GM18511 (cell line): Measurements from ENCODE around the gene MAP3K6.
"Not testable (repeated sequence)": the region's sequence is repeated elsewhere in the genome, so short reads cannot be mapped to it uniquely, and the experiment has no call there.

Experiments
- ATAC-seq: cut with Tn5 transposase; IDR thresholded peaks from one replicate; pipeline ENCODE4 v1.9.1; 2021; ENCODE audit warnings: mild to moderate bottlenecking, moderate library complexity; ENCODE audit not compliant: unreplicated experiment

The MAP3K6 gene

GRCh38 chr1:27397110-27397509, 30.3 kb upstream of the MAP3K6 start:
- ATAC-seq: no peak

GRCh38 chr1:27395441-27396195, 28.9 kb upstream of the MAP3K6 start:
- no peak for ATAC-seq

- no peak for ATAC-seq
These were observed 28.2 kb upstream of the MAP3K6 start for GRCh38 chr1:27394925-27395324.

- no peak for ATAC-seq
These were observed 27.5 kb upstream of the MAP3K6 start for GRCh38 chr1:27394282-27394658.

- ATAC-seq: no peak
These were observed 27.0 kb upstream of the MAP3K6 start for GRCh38 chr1:27393641-27394281.

- no peak for ATAC-seq
These were observed 26.2 kb upstream of the MAP3K6 start for GRCh38 chr1:27392778-27393635.

GRCh38 chr1:27392096-27392777, 25.5 kb upstream of the MAP3K6 start, which contains the start of gene GPR3:
Gene GPR3 (plus strand): TSS chr1:27392622. CDS start chr1:27393799, 1,177 bp downstream.
- peak; percentile 85 for ATAC-seq

GRCh38 chr1:27391511-27392095, 24.8 kb upstream of the MAP3K6 start:
- no peak for ATAC-seq

GRCh38 chr1:27388337-27389005, 21.7 kb upstream of the MAP3K6 start:
- ATAC-seq: no peak

- not testable (repeated sequence) for ATAC-seq
These were observed 18.0 kb upstream of the MAP3K6 start for GRCh38 chr1:27384797-27385196.

GRCh38 chr1:27383661-27384060, 16.9 kb upstream of the MAP3K6 start:
- no peak for ATAC-seq

- ATAC-seq: no peak
These were observed 16.4 kb upstream of the MAP3K6 start, which contains the start of gene CD164L2 for GRCh38 chr1:27383039-27383605. Gene CD164L2 (minus strand): TSS chr1:27383333. CDS start chr1:27383239, 94 bp downstream.

- ATAC-seq: no peak
These were observed 15.4 kb upstream of the MAP3K6 start for GRCh38 chr1:27381969-27382762.

GRCh38 chr1:27380766-27381733, 14.3 kb upstream of the MAP3K6 start:
- no peak for ATAC-seq

- ATAC-seq: no peak
These were observed 13.5 kb upstream of the MAP3K6 start for GRCh38 chr1:27380224-27380623.

GRCh38 chr1:27379564-27380122, 12.9 kb upstream of the MAP3K6 start:
- no peak for ATAC-seq

GRCh38 chr1:27377760-27378495, 11.2 kb upstream of the MAP3K6 start:
- no peak for ATAC-seq
